WI38 (cell line): ENCODE measurements around the gene RNF220.
"Not testable (repeated sequence)": the region's sequence is repeated elsewhere in the genome, so short reads cannot be mapped to it uniquely, and the experiment has no call there.

Experiments used
- H3K4me3 ChIP-seq: 2 replicates; pipeline ENCODE4 v1.5.1; 2011; ENCODE audit warnings: low read depth, mild to moderate bottlenecking, control low read depth, low read length
- CTCF ChIP-seq: IDR thresholded peaks from 2 replicates; pipeline ENCODE4 v1.5.1; 2012; ENCODE audit warnings: low read depth, mild to moderate bottlenecking, control low read depth, low read length

Gene RNF220

GRCh38 chr1:44554706-44555105 lies 149.7 kb downstream of the RNF220 start:
- no peak overlapping the region for H3K4me3 ChIP-seq
- no peak for TF ChIP-seq CTCF

GRCh38 chr1:44557778-44558177 lies 152.7 kb downstream of the RNF220 start:
- TF ChIP-seq CTCF = no peak
- no peak overlapping the region for H3K4me3 ChIP-seq

GRCh38 chr1:44558883-44559282 lies 153.8 kb downstream of the RNF220 start:
- TF ChIP-seq CTCF = no peak
- no peak overlapping the region for H3K4me3 ChIP-seq

GRCh38 chr1:44559330-44559729 lies 154.3 kb downstream of the RNF220 start:
- TF ChIP-seq CTCF = no peak
- H3K4me3 ChIP-seq = no peak overlapping the region

- TF ChIP-seq CTCF = no peak
- no peak overlapping the region for H3K4me3 ChIP-seq
Measured at GRCh38 chr1:44559913-44560312, 154.9 kb downstream of the RNF220 start.

GRCh38 chr1:44560696-44561095 lies 155.6 kb downstream of the RNF220 start:
- H3K4me3 ChIP-seq = not testable (repeated sequence)

GRCh38 chr1:44565259-44565750 lies 160.2 kb downstream of the RNF220 start:
- no peak for TF ChIP-seq CTCF

GRCh38 chr1:44565833-44566232 lies 160.8 kb downstream of the RNF220 start:
- no peak overlapping the region for H3K4me3 ChIP-seq
- no peak for TF ChIP-seq CTCF

More at GRCh38 chr1:44565259-44565750, 160.2 kb downstream of the RNF220 start:
- H3K4me3 ChIP-seq = no peak overlapping the region
